KMS-11 (cell line): Measurements from ENCODE around the gene INO80E.

Experiments
- H2AFZ ChIP-seq: fragments of 200-600 bp; sonication (generic); 2 replicates; pipeline ENCODE4 v1.6.1; 2016; ENCODE audit warnings: antibody characterized with exemption, mixed run types, low read depth
- H3K27ac ChIP-seq: fragments of 200-600 bp; sonication (generic); 2 replicates; pipeline ENCODE4 v1.6.1; 2016; ENCODE audit warnings: mild to moderate bottlenecking, mixed run types
- H3K27me3 ChIP-seq: fragments of 200-600 bp; sonication (generic); 2 replicates; pipeline ENCODE4 v1.6.1; 2017; ENCODE audit warnings: mild to moderate bottlenecking, low read depth, mixed run types, moderate library complexity; ENCODE audit not compliant: insufficient read depth
- H3K36me3 ChIP-seq: fragments of 200-600 bp; sonication (generic); 2 replicates; pipeline ENCODE4 v1.6.1; 2017; ENCODE audit warnings: mild to moderate bottlenecking, mixed run types; ENCODE audit not compliant: insufficient read depth
- H3K4me1 ChIP-seq: fragments of 200-600 bp; sonication (generic); 2 replicates; pipeline ENCODE4 v1.6.1; 2016; ENCODE audit warnings: mild to moderate bottlenecking, low read depth, mixed run types; ENCODE audit not compliant: poor library complexity, severe bottlenecking
- H3K4me2 ChIP-seq: fragments of 200-600 bp; sonication (generic); 2 replicates; pipeline ENCODE4 v1.7.0; 2016; ENCODE audit warnings: mild to moderate bottlenecking, mixed run types
- H3K4me3 ChIP-seq: fragments of 200-600 bp; sonication (generic); IDR thresholded peaks from 2 replicates; pipeline ENCODE4 v1.6.1; 2017; ENCODE audit warnings: low read depth, low read length, mixed read lengths; ENCODE audit not compliant: insufficient read depth
- H3K79me2 ChIP-seq: fragments of 200-600 bp; sonication (generic); 2 replicates; pipeline ENCODE4 v1.6.1; 2016; ENCODE audit warnings: low read depth, mixed run types; ENCODE audit not compliant: insufficient read depth
- H3K9ac ChIP-seq: fragments of 200-600 bp; sonication (generic); 2 replicates; pipeline ENCODE4 v1.6.1; 2016; ENCODE audit warnings: mild to moderate bottlenecking, mixed run types
- H4K20me1 ChIP-seq: fragments of 200-600 bp; sonication (generic); 2 replicates; pipeline ENCODE4 v1.6.1; 2016; ENCODE audit warnings: mild to moderate bottlenecking, mixed run types; ENCODE audit not compliant: insufficient read depth
- CTCF ChIP-seq: fragments of 200-600 bp; sonication (generic); conservative IDR thresholded peaks from 2 replicates; pipeline ENCODE4 v1.6.1; 2017; ENCODE audit warnings: low read depth, mild to moderate bottlenecking, antibody characterized with exemption, low read length, moderate library complexity, mixed read lengths

The INO80E gene

GRCh38 chr16:29990034-29990433, 6.0 kb upstream of the INO80E start:
- no peak overlapping the region for H3K4me3 ChIP-seq
- H3K4me2 ChIP-seq, result no peak overlapping the region
- no peak for TF ChIP-seq CTCF
- peaks cover 9% of the 10 kb centered on the region for H3K4me1 ChIP-seq
- H3K27me3 ChIP-seq, result no peaks in the 10 kb centered on the region
- no peak overlapping the region for H3K27ac ChIP-seq
- H3K36me3 ChIP-seq, result no peaks in the 10 kb centered on the region
- no peaks in the 10 kb centered on the region for H3K79me2 ChIP-seq
- no peaks in the 10 kb centered on the region for H4K20me1 ChIP-seq
- H2AFZ ChIP-seq, result no peak overlapping the region
- H3K9ac ChIP-seq, result no peak overlapping the region

GRCh38 chr16:29990883-29991570, 5.0 kb upstream of the INO80E start:
- Histone ChIP-seq H3K9ac (no peak overlapping the region), H4K20me1 (no peaks in the 10 kb centered on the region), H3K79me2 (no peaks in the 10 kb centered on the region), H3K4me2 (no peak overlapping the region), H3K36me3 (no peaks in the 10 kb centered on the region), H3K4me1 (peaks cover 9% of the 10 kb centered on the region), H2AFZ (no peak overlapping the region), H3K4me3 (no peak overlapping the region), H3K27ac (no peak overlapping the region), H3K27me3 (no peaks in the 10 kb centered on the region)
- TF ChIP-seq CTCF, result no peak

GRCh38 chr16:29991571-29991904, 4.5 kb upstream of the INO80E start:
- TF ChIP-seq CTCF, result no peak
- H4K20me1 ChIP-seq, result no peaks in the 10 kb centered on the region
- H3K27me3 ChIP-seq, result no peaks in the 10 kb centered on the region
- H3K4me1 ChIP-seq, result peaks cover 9% of the 10 kb centered on the region
- no peak overlapping the region for H3K27ac ChIP-seq
- no peak overlapping the region for H3K4me2 ChIP-seq
- H2AFZ ChIP-seq, result no peak overlapping the region
- no peaks in the 10 kb centered on the region for H3K36me3 ChIP-seq
- no peak overlapping the region for H3K4me3 ChIP-seq
- no peak overlapping the region for H3K9ac ChIP-seq
- no peaks in the 10 kb centered on the region for H3K79me2 ChIP-seq

GRCh38 chr16:29992344-29992967, 3.6 kb upstream of the INO80E start:
- Histone ChIP-seq H3K79me2 (peaks cover 9% of the 10 kb centered on the region; the same call in 1 of the 2 replicates), H3K4me2 (no peak overlapping the region), H3K9ac (no peak overlapping the region), H3K4me1 (peaks cover 17% of the 10 kb centered on the region), H3K36me3 (no peaks in the 10 kb centered on the region), H3K27me3 (no peaks in the 10 kb centered on the region), H4K20me1 (no peaks in the 10 kb centered on the region), H2AFZ (no peak overlapping the region), H3K27ac (no peak overlapping the region), H3K4me3 (no peak overlapping the region)
- no peak for TF ChIP-seq CTCF
